ENCODE results near the gene SYCP2L. TPM values are rescaled to one million over a fixed set of nuclear protein-coding genes. Genes with fewer than 3 reads are reported as not detected.

The SYCP2L gene
- total and polyA plus RNA-seq, 9 of the 15 experiments (the other 6 are each of a cell fraction or from before 2014, with no cell fraction given), result 12.4 to 46.9 (median 22.0) TPM

- POLR2A ChIA-PET, result interaction anchor here (0.8 to 1.6 kb wide), 7 partner anchors 12 to 112 kb away, joined by 3 to 4 read pairs (median 3); no protein-coding TSS in a partner anchor
- ATAC-seq, result peak; percentile 95
- no peak for TF ChIP-seq SAFB2 (IDR thresholded peaks at IDR 0.05; ENCODE audit: borderline replicate concordance, low read depth, low read length, severe bottlenecking)
- TF ChIP-seq MYC (IDR thresholded peaks at IDR 0.05; ENCODE audit: low read depth, low read length), result peak; percentile 69
- no peak for TF ChIP-seq MYC (CRISPR knock-in tag; IDR thresholded peaks at IDR 0.05; ENCODE audit: borderline replicate concordance, low read depth)
- peak; percentile 73 for TF ChIP-seq CCNT2 (IDR thresholded peaks at IDR 0.05; ENCODE audit: borderline replicate concordance, extremely low read depth, insufficient read length, low read depth, low read length)
- TF ChIP-seq ZNF274 (IDR thresholded peaks at IDR 0.05; ENCODE audit: borderline replicate concordance, low read depth, low read length), result no peak
- TF ChIP-seq RFX1 (IDR thresholded peaks at IDR 0.05), result peak; percentile 92
- TF ChIP-seq L3MBTL2 (IDR thresholded peaks at IDR 0.05), result peak; percentile 61; the same call in 1 of the 2 replicates
- TF ChIP-seq SRSF3 (IDR thresholded peaks at IDR 0.05; ENCODE audit: insufficient read depth, low read length), result no peak
- peak; percentile 40 for TF ChIP-seq HNRNPLL (IDR thresholded peaks at IDR 0.05; ENCODE audit: low read depth, low read length, poor library complexity, severe bottlenecking)
- TF ChIP-seq MBD1 (CRISPR knock-in tag; IDR thresholded peaks at IDR 0.05), result no peak
- TF ChIP-seq ZNF253 (CRISPR knock-in tag; conservative IDR thresholded peaks at IDR 0.05), result no peak
- peak; percentile 59; the same call in 1 of the 2 replicates for TF ChIP-seq PML (IDR thresholded peaks at IDR 0.05; ENCODE audit: low read length)
- no peak for TF ChIP-seq SRSF7 (optimal IDR thresholded peaks at IDR 0.05; ENCODE audit: low read depth, low read length)
- TF ChIP-seq HOXB6 (CRISPR knock-in tag; IDR thresholded peaks at IDR 0.05; ENCODE audit: borderline replicate concordance), result no peak
- TF ChIP-seq ETV5 (CRISPR knock-in tag; IDR thresholded peaks at IDR 0.05; ENCODE audit: low read depth), result no peak
- TF ChIP-seq HMGN3 (IDR thresholded peaks at IDR 0.05; ENCODE audit: borderline replicate concordance, extremely low read depth, insufficient read length, low read depth, low read length), result peak; percentile 96
- 0 out of 2 replicates have a peak, but pooled peaks have one; percentile 39 for TF ChIP-seq TGIF2 (CRISPR knock-in tag; IDR thresholded peaks at IDR 0.05)
- peak; percentile 60 for TF ChIP-seq ZNF431 (CRISPR knock-in tag; IDR thresholded peaks at IDR 0.05)
These were observed 48.7 kb upstream of the SYCP2L start, which contains the start of gene MAK for GRCh38 chr6:10837995-10838793. Gene MAK (minus strand): TSS chr6:10838539. CDS start chr6:10830648, 7,891 bp downstream.

More at GRCh38 chr6:10837995-10838793, 48.7 kb upstream of the SYCP2L start, which contains the start of gene MAK:
- BruUV-seq (replicated peaks), result no TSS peak
- 1% methylated on average over 48 of the region's 53 CpGs for WGBS (ENCODE audit: insufficient coverage, low coverage, missing lambda C conversion rate)
- Histone ChIP-seq H3K9ac (ENCODE audit: insufficient read depth in 1 of 2, low read depth in 2 of 2, low read length in 2 of 2) (peak within 1 kb of the TSS; percentile 69 to 91), H3K4me2 (ENCODE audit: insufficient read depth, low read length) (peak within 1 kb of the TSS; percentile 84), H4K20me1 (replicated peaks; ENCODE audit: control insufficient read depth, insufficient read depth, low read length) (no peaks in the 10 kb centered on the region), H3K9me1 (ENCODE audit: control insufficient read depth, insufficient read depth, low read length) (no peaks in the 10 kb centered on the region), H3K36me3 (ENCODE audit: control insufficient read depth, insufficient read depth, low read length) (no peaks in the 10 kb centered on the region), H3K9me3 (replicated peaks; ENCODE audit: control insufficient read depth, insufficient read depth, low read depth, low read length) (peaks cover 5% of the 10 kb centered on the region), H3K4me1 (replicated peaks in 1 of 2; ENCODE audit: control insufficient read depth in 2 of 2, insufficient read depth in 2 of 2, low read length in 2 of 2) (peaks cover 14 to 15% of the 10 kb centered on the region in 2 experiments), H3K27ac (ENCODE audit: extremely low read depth, low read depth, low read length) (peak within 1 kb of the TSS; percentile 76), H3K79me2 (ENCODE audit: control insufficient read depth, insufficient read depth, low read length) (no peaks in the 10 kb centered on the region), H3K4me3 (peak within 1 kb of the TSS; percentile 63), H3K27me3 (ENCODE audit: control insufficient read depth in 2 of 2, insufficient read depth in 2 of 2, low read length in 2 of 2) (no peaks in the 10 kb centered on the region), H2AFZ (ENCODE audit: low read depth, low read length) (peak within 1 kb of the TSS; percentile 94)
- FAIRE-seq, result peak; percentile 94
- DNase-seq (ENCODE audit: extremely low read depth in 1 of 4, low spot score in 3 of 4), result peak; percentile 95 to 99 (median 98)
- intact Hi-C loops (cut with micrococcal nuclease) (loop anchor here (5.0 kb wide), 1 partner anchor 49 kb away; the partner anchor contains the start of gene SYCP2L), in situ Hi-C loops (cut with MboI) (no loop called here)
- CTCF ChIA-PET (ENCODE audit: low intra/inter-chr PET ratio), result no interaction called here
